Uterus (tissue), 2 donors: ENCODE measurements around the gene PITPNM3.

ENCODE experiments used
- CTCF ChIP-seq, 4 experiments: fragments of 200-600 bp in 2 of 4; fragments of 450-650 bp in 2 of 4; sonication (generic) in 2 of 4; IDR thresholded peaks; one replicate each; pipeline ENCODE4 v1.5.1; 2016 to 2019; ENCODE audit warnings: antibody characterized with exemption in 4 of 4, mild to moderate bottlenecking in 2 of 4, moderate library complexity in 1 of 4
- POLR2A ChIP-seq, 2 donors: fragments of 450-650 bp; IDR thresholded peaks; one replicate each; pipeline ENCODE4 v1.6.1; 2016; ENCODE audit warnings: antibody characterized with exemption in 2 of 2, mild to moderate bottlenecking in 1 of 2, moderate library complexity in 1 of 2

- TF ChIP-seq CTCF (IDR thresholded peaks at IDR 0.05) (no peak), POLR2A (IDR thresholded peaks at IDR 0.05) (no peak)
These were observed 67.3 kb downstream of the PITPNM3 start for GRCh38 chr17:6489016-6489550.
